ENCODE measurements around the gene IMPA2.

Gene IMPA2

DNA sequence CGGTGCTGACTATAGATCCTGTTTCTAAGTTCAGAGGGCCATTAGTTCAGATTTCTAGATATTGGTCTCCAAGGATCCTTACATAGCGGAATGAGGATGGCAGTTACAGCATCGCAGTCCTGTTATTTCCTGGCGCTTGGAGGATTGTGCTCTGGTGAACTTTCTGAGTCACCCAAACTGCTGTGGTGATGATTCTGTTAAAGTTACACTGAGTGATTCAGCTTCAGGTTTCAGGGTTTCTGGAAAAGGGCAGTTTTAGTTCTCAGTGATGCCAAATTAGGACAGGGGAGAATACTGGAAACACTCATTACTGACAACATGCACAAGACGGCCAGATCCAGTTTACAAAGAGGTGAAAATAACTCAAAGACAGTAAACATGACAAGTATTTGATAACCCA is 60.3 kb downstream of the IMPA2 start:
- no peak for DNase-seq
- no peak for TF ChIP-seq GATA1 (IDR thresholded peaks at IDR 0.05; ENCODE audit: low read depth, low read length)
- no peak for TF ChIP-seq POLR2A (IDR thresholded peaks at IDR 0.05; ENCODE audit: low read length)

DNA sequence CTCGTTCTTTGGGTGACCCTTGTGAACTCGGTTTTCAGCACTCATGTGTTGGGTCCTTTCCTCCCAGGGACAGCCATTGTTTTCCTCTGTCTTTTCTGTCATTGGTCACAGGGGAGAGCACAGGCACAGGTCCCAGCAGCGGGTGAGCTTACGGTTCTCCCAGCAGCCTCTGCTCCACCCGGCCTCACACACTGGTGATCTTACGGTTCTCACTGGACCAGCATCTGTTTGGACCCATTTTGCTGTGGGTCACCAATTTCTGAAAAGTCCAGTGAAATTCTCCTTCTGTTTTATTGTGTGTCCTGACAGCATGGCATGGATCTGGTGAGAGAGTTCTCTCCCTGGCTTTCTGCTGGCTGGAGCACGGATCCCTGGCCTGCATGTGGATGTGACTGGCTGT is 62.5 kb downstream of the IMPA2 start:
- TF ChIP-seq GATA1 (IDR thresholded peaks at IDR 0.05; ENCODE audit: low read depth, low read length) (no peak), POLR2A (IDR thresholded peaks at IDR 0.05; ENCODE audit: low read length) (no peak)
- DNase-seq: no peak

DNA sequence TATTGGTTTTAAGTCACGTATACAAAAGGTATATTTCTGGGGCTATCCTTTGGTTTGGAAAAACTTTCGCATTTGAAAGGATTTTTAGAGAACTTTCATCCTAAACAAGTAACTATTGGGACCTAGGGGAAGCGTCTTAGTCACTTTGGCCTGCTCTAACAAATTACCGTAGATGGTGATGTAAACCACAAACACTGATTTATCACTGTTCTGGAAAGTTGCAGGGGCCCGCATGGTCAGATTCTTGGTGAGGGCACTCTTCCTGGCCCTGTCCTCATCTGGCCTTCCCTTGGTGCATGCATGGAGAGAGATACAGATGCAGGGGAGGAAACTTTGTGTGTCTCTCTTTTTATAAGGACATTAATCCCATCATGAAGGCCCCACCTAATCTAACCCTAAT is 63.3 kb downstream of the IMPA2 start:
- no peak for DNase-seq
- TF ChIP-seq POLR2A (IDR thresholded peaks at IDR 0.05; ENCODE audit: low read length) (no peak), GATA1 (IDR thresholded peaks at IDR 0.05; ENCODE audit: low read depth, low read length) (no peak)

DNA sequence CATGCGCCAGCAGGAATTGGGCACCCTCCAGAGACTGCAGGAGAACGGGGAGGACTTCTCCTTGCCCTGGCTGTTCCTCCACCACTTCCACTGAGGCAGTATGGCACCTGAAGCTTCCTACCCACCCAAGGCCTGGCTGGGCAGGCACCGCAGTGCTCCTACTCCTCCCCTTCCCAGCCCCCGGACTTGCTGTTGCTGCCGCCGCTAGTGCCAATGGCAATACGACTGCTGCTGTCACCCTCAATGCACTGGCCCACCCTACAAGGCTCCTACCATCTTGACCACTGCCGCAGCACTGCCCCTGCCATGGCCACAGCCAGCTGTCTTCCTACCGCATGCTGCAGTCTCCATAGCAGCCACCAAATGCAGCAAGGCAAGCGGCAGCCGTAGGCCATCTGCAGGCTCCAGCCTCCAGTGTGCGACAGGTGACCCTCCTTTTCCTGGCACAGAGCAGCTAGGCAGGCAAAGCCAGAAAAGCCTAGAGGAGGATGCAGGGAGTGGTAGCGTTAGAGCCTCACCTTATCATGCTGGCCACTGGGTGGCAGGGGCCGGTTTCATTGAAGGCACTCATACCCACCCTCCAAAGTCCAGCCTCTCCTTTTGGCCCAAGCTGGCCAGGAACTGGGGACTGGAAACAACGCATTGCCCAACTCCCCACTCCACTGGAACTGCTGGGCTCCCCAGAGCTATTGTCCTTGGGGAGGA is 64.9 kb downstream of the IMPA2 start:
- TF ChIP-seq GATA1 (IDR thresholded peaks at IDR 0.05; ENCODE audit: low read depth, low read length): no peak
- TF ChIP-seq POLR2A (IDR thresholded peaks at IDR 0.05; ENCODE audit: low read length): no peak
- no peak for DNase-seq

DNA sequence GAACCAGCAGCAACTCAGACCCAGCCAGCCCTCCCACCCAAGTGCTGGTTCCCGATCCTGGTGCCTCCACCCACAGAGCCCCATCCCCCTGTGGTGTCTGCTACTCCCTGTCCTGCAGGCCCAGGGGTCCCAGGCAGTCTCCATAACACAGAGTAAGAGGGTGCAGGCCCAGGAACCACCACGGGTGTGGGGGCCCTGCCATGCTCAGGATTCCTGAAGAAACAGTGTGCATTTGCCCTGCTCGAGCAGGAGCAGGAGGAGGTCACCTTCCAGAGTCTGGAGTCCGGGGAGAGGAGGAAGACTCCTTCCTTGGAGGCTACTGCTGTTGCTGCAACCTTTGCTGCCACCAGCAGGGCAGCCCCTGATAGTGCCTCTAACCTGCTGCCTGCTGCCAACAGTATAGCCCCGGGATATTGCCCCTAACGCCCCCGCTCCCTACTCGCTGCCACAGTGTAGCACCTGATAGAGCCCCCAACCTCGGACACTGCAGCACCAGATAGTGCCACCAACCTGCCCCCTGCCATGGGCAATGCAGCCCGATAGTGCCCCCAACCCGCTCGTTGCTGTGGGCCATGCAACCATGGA is 65.5 kb downstream of the IMPA2 start:
- DNase-seq: no peak
- TF ChIP-seq GATA1 (IDR thresholded peaks at IDR 0.05; ENCODE audit: low read depth, low read length) (no peak), POLR2A (IDR thresholded peaks at IDR 0.05; ENCODE audit: low read length) (no peak)

DNA sequence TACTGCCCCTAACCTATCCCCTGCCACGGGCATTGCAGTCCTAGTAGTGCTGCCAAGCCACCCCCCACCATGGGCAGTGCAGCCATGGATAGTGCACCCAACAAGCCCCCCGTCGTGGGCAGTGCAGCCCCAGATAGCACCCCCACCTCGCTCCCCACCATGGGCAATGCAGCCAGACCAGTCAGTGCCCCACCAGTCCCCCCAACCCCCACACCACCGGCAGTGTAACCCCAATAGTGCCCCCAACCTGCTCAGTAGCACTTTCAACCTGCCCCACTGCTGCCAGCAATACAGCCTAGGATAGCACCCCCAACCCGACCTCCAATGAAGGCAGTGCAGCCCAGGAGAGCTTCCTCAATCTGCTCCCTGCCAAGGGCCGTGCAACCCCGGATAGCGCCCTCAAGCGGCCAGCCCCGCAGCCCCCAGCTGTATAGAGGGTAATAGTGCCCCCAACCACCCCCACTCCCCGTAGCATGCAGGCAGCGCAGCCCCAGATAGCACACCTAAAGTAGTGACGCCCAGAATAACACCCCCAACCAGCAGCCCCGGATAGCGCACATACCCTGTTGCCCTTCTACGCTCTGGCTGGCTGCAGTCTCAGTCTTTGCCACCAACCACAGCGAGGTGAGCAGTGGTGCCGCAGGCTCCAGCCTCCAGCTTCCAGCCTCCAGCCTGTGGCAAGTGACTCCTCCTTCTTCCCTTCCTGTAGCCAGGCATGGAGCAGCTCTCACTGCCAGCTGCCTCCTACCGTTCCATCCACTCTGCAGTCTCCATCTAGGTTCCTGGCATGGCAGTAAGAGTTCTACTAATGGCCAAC is 66.9 kb downstream of the IMPA2 start:
- no peak for TF ChIP-seq GATA1 (IDR thresholded peaks at IDR 0.05; ENCODE audit: low read depth, low read length)
- TF ChIP-seq POLR2A (IDR thresholded peaks at IDR 0.05; ENCODE audit: low read length): no peak
- DNase-seq: no peak

DNA sequence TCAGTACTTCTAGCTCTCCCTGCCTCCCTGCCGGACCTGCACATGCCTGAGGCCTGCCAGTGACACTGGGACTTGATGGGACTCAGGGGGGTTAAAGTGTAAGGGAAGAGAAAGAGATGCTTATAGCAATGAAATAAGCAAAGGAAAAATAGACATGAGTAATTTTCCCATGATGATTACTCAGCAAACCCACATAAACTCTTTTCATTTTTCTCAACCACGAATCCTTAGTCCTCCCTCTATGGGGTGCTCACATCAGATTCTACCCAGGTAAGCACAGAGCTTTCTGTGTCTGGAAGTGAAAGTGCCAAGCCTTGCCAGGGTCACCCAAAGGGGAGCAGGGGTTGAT is 67.5 kb downstream of the IMPA2 start:
- no peak for DNase-seq
- TF ChIP-seq GATA1 (IDR thresholded peaks at IDR 0.05; ENCODE audit: low read depth, low read length): no peak
- no peak for TF ChIP-seq POLR2A (IDR thresholded peaks at IDR 0.05; ENCODE audit: low read length)

DNA sequence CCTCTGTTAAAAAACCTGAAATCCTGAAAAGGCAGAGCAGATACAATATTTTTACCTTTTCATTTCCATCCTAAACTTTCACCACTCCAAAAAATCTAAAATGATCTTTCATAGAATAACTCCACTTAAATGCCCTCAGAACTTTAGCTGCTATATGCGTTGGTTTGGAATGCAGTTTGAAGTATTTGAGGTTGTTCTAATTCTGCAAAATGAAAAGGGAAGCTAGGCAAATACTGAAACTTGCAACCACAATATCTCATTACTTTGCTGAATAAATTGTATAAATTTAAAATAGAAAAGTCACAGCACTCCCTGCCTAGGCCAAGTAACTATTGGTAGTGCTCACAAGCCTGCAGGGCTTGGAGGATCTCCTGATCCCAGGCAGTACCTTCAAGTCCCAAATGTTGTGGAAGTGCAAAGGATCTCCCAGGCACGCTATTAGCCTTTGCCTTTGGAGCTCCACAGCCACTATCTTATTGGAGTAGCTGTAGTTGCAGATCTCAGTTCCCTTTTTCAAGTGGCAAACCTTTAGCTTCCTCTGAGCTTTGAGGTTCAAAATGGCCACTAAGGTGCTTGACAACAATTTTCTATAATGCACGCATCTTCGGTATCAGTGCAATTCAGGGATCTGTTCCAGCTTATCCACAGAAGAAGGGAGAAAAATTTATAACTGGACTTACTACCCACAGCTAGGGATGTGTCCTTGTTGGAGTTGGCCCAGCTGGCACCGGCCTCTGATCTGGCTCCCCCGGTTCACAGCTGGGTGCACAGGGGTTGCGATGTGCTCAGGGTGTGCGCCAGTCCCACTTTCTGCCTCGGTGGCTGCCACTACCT is 68.9 kb downstream of the IMPA2 start:
- no peak for TF ChIP-seq POLR2A (IDR thresholded peaks at IDR 0.05; ENCODE audit: low read length)
- TF ChIP-seq GATA1 (IDR thresholded peaks at IDR 0.05; ENCODE audit: low read depth, low read length): no peak
- DNase-seq: no peak

DNA sequence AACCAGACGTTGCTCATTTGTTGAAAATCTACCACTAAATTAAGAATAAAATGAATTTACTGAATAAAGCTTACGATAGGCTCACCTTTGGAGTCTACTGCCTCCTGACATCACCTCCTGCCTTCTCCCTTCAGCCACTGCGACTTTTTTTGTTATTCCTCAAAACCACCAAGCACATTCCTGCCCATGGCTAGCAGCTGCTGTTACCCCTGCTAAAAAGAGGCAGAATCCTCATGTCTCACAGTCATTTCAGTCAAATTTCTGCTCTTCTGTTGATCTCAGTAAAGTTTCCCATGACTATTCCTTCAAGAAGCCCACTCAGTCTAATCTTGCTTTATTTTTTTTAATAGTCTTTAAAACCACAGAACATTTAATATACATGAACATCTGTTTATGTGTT is 71.6 kb downstream of the IMPA2 start:
- no peak for DNase-seq
- TF ChIP-seq POLR2A (IDR thresholded peaks at IDR 0.05; ENCODE audit: low read length) (no peak), GATA1 (IDR thresholded peaks at IDR 0.05; ENCODE audit: low read depth, low read length) (no peak)

DNA sequence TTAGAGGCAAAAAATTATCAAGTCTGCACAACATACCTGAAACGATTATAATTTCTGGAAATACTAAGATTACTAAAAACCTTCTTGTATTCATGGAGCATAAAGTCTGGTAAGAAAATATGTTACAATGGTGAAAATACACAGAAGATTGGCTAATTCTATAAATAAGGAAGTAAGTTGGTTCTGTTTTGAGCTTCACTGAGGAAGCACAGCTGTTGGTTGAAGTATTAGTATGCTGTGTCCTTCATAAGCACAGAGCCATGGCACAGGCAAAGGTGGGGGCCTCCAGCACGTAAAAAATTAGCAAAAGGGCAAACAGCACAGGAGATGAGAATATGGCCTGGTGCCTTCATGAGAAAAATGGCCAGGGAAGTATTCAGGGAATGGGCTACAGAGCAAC is 72.0 kb downstream of the IMPA2 start:
- TF ChIP-seq POLR2A (IDR thresholded peaks at IDR 0.05; ENCODE audit: low read length): no peak
- no peak for TF ChIP-seq GATA1 (IDR thresholded peaks at IDR 0.05; ENCODE audit: low read depth, low read length)
- DNase-seq: no peak

DNA sequence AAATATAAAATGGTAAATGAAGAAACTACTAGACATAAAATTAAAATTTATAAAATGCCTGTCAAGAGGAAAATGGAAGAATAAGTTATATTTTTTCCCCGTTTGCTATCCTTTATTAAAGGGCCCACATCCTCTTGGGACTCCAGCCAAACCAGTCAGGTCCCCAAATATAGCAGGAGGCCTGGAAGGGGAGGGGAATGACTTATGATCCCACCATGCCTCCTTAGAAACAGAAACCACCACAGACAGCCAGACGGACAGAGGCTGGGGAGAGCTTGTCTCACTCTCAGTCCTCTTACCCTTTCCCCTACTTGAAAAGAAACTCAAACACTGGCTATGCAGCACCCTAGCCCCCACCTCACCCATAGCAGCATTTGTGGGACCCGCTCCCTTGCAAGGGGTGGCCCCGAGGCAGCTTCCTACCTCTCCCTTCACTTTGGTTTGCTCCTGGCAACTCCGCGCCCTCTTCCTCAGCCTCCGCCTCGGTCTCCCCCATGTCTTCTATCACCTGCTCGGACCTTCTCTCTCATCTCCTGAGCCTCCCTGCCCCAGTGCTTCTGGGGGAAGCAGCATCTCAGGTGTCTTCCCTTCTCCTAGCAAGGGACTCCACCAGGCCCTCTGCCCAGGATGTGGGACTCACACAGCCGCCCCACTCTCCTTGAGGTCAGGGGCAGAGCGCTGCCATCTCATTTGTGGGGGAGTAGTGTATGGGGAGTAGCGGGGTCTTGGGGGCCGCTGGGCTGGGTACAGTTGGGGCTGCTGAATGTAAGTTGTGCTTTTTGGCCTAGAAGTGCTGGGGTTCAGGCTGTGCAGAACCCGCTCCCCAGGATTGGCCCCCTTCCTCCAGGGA is 75.0 kb downstream of the IMPA2 start:
- TF ChIP-seq POLR2A (IDR thresholded peaks at IDR 0.05; ENCODE audit: low read length) (no peak), GATA1 (IDR thresholded peaks at IDR 0.05; ENCODE audit: low read depth, low read length) (no peak)
- DNase-seq: no peak

DNA sequence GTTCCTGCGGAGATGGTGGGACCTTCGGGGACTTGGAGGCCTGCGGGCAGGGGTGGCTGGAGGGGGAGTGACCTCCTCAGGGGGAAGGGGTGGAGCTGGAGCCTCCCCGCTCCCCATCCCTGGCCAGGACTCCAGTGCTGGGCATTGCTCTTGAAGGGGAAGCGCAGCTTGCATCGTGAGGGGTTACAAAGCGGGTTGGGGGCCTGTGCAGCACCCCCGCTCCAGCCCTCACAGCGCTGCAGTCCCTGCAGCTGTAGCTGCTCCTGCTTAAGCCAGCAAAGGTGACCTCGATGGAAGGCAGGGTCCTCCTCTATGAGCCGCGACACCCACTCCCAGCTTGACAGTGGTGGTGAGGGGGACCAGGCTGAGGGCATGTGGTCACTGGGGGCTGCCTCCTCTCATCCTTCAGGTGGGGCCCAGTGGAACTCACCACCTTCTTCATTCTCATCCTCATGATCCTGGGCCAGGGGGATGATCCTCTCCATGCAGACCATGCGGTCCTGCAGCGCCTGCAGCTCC is 75.6 kb downstream of the IMPA2 start:
- no peak for DNase-seq
- no peak for TF ChIP-seq GATA1 (IDR thresholded peaks at IDR 0.05; ENCODE audit: low read depth, low read length)
- TF ChIP-seq POLR2A (IDR thresholded peaks at IDR 0.05; ENCODE audit: low read length): no peak
